Pancreas (tissue), 10 donors: Measurements from ENCODE around the gene UBAC1. TPM values are rescaled to one million over a fixed set of nuclear protein-coding genes. Genes with fewer than 3 reads are reported as not detected.
"Not testable (repeated sequence)": the region's sequence is repeated elsewhere in the genome, so short reads cannot be mapped to it uniquely, and the experiment has no call there.

Source experiments
- ATAC-seq, 4 donors: fragments of 200-7000 bp; cut with Tn5 transposase; one replicate each; pipeline versions ENCODE4 v1.8.0 to v1.9.1; 2020; ENCODE audit warnings: mild to moderate bottlenecking in 4 of 4, moderate library complexity in 4 of 4
- DNase-seq, 6 donors: peaks; one replicate each; pipeline ENCODE4 v3.0.0-alpha.2; 2020
- FAIRE-seq: peaks from 2 replicates; lab custom pipeline; 2012; peaks lifted over from hg19 to GRCh38; lab: Jason Lieb, UNC
- H3K27ac ChIP-seq, 4 donors: fragments of 200-600 bp; sonication (generic); 1 replicate in 3 of 4; 2 replicates in 1 of 4; pipeline versions ENCODE4 v1.5.0 to v1.8.0; 2020
- H3K27me3 ChIP-seq, 4 donors: fragments of 200-600 bp; one replicate each; pipeline ENCODE4 v1.8.0; 2021
- H3K36me3 ChIP-seq, 3 donors: fragments of 200-600 bp; sonication (generic) in 1 of 3; one replicate each; pipeline versions ENCODE4 v1.5.0 to v1.8.0; 2020 to 2021
- H3K4me1 ChIP-seq, 3 donors: fragments of 200-600 bp; one replicate each; pipeline ENCODE4 v1.8.0; 2021
- H3K4me3 ChIP-seq, 4 donors: fragments of 200-600 bp; sonication (generic) in 2 of 4; one replicate each; pipeline versions ENCODE4 v1.5.0 to v1.8.0; 2020 to 2021
- H3K9me3 ChIP-seq, 4 donors: fragments of 200-600 bp; one replicate each; pipeline ENCODE4 v1.8.0; 2021
- CTCF ChIP-seq, 4 donors: fragments of 200-600 bp; sonication (generic) in 3 of 4; IDR thresholded peaks; one replicate each; pipeline versions ENCODE4 v1.5.0 to v1.8.0; 2021; ENCODE audit warnings: antibody characterized with exemption in 4 of 4
- WGBS, 2 donors: extraction: QIAGEN DNeasy Blood & Tissue Kit; methylation state at CpG; one replicate each; pipeline ENCODE4 v1.1.7; 2013; 5-methylcytosine and 5-hydroxymethylcytosine counted together
- intact Hi-C, 3 donors: fragments of 100-400 bp; cut with DNase I; formaldehyde crosslinking; loops; one replicate each; pipeline versions ENCODE4 v1.11.1 to v1.14.2; 2022
- polyA plus RNA-seq, 2 donors: library from polyadenylated mRNA; stranded (reverse); fragments of 200-250 nt; gene quantifications; one replicate each; pipeline ENCODE4 v1.2.3, GENCODE V29; 2013
- total RNA-seq, 6 donors: library from RNA; stranded (reverse); fragmentation: NEBNext Ultra II Directional in 4 of 6; extraction: Animal tissue kit (Norgen Biotek cat#: 25700) in 4 of 6; gene quantifications; one replicate each; pipeline versions ENCODE4 v1.2.1 to v1.2.4, GENCODE V29; 2021 to 2023
- donor health status: healthy with polysubstance abuse.
- donor health status: DM: no; HTN: no; CAD: no; lungs with moderate emphysema.
- donor health status: DM: no; HTN: no; CAD: no.
- donor health status: control.
- donor health status: control.
- donor health status: Bipolar disorder and iron deficiency.
- donor health status: DM: yes; HTN: yes; CAD: no.
- donor health status: DM: no; HTN: no; CAD: no.
- donor health status: DM: no; HTN: no; CAD: no.
- donor health status: DM: yes; HTN: yes; CAD: no.

Gene UBAC1
- total and polyA plus RNA-seq, 8 donors: 9.8 to 33.7 (median 14.4) TPM

- Histone ChIP-seq H3K9me3 (no peaks in the 10 kb centered on the region), H3K36me3 (no peaks in the 10 kb centered on the region), H3K27me3 (no peaks in the 10 kb centered on the region), H3K4me1 (peaks cover 0 to 2% (median 0%) of the 10 kb centered on the region in 3 donors), H3K27ac (no peak overlapping the region), H3K4me3 (no peak overlapping the region)
- no peak for FAIRE-seq
- no peak for TF ChIP-seq CTCF (IDR thresholded peaks at IDR 0.05)
- 37 to 44% methylated on average over 5 of the region's 5 CpGs for WGBS, 2 donors
- no peak for DNase-seq
- ATAC-seq: no peak
- intact Hi-C loops: loop anchor here in 2 of 3 donors (2.0 to 5.0 kb wide), 2 partner anchors 154 to 155 kb away; no protein-coding TSS in a partner anchor
These were observed 6.9 kb upstream of the UBAC1 start for GRCh38 chr9:135968083-135968476.

- not testable (repeated sequence) for H3K9me3 ChIP-seq, H3K4me1 ChIP-seq, H3K27me3 ChIP-seq, FAIRE-seq, H3K36me3 ChIP-seq, ATAC-seq, H3K4me3 ChIP-seq, DNase-seq
- intact Hi-C loops: loop anchor here in 1 of 3 donors (5.0 kb wide), 1 partner anchor 155 kb away; no protein-coding TSS in a partner anchor
- WGBS, 2 donors: 43 to 49% methylated on average over 13 to 15 of the region's 16 CpGs
- peak overlapping the region in 1 of 4 donors; percentile 48 for H3K27ac ChIP-seq
These were observed 5.7 kb upstream of the UBAC1 start for GRCh38 chr9:135966916-135967260.

- peak in 1 of 6 donors; percentile 58 for DNase-seq
- no peak overlapping the region for H3K27ac ChIP-seq
- intact Hi-C loops: loop anchor here in 1 of 3 donors (5.0 kb wide), 1 partner anchor 157 kb away; no protein-coding TSS in a partner anchor
- H3K9me3 ChIP-seq: no peaks in the 10 kb centered on the region
- no peak overlapping the region for H3K4me3 ChIP-seq
- H3K36me3 ChIP-seq: no peaks in the 10 kb centered on the region
- no peak for FAIRE-seq
- H3K4me1 ChIP-seq: peaks cover 0 to 2% (median 0%) of the 10 kb centered on the region in 3 donors
- no peak for TF ChIP-seq CTCF (IDR thresholded peaks at IDR 0.05)
- 73 to 74% methylated on average over 11 of the region's 11 CpGs for WGBS, 2 donors
- ATAC-seq: no peak
- H3K27me3 ChIP-seq: no peaks in the 10 kb centered on the region
These were observed 4.1 kb upstream of the UBAC1 start for GRCh38 chr9:135965124-135965756.

GRCh38 chr9:135963938-135964337 is 2.8 kb upstream of the UBAC1 start:
- H3K9me3 ChIP-seq: no peaks in the 10 kb centered on the region
- H3K4me1 ChIP-seq: peaks cover 0 to 11% (median 0%) of the 10 kb centered on the region in 3 donors
- no peaks in the 10 kb centered on the region for H3K27me3 ChIP-seq
- no peak overlapping the region for H3K27ac ChIP-seq
- intact Hi-C loops: no loop called here
- TF ChIP-seq CTCF (IDR thresholded peaks at IDR 0.05): no peak
- WGBS, 2 donors: 28 to 36% methylated on average over 10 of the region's 10 CpGs
- no peak for FAIRE-seq
- no peak overlapping the region for H3K4me3 ChIP-seq
- peak in 4 of 6 donors; percentile 32 to 66 (median 48) for DNase-seq
- H3K36me3 ChIP-seq: no peaks in the 10 kb centered on the region
- ATAC-seq: peak in 1 of 4 donors; percentile 16

DNA sequence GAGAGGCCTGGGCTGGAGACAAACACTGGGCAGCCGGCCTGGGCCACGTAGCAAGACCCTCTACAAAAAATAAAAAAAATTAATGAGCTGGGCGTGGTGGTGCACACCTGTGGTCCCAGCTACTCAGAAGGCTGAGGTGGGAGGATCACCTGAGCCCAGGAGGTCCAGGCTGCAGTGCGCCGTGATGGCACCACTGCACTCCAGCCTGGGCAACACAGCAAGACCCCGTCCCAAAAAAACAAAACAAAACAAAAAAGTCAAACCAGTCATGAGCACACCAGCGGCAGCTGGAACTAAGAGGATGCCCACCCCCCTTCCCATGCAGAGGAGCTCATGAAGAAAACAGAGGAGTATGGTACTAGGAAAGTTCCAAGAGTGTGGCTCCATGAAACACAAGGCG is 2.2 kb upstream of the UBAC1 start:
- TF ChIP-seq CTCF (IDR thresholded peaks at IDR 0.05): no peak
- ATAC-seq: no peak

More for the DNA sequence above, 2.2 kb upstream of the UBAC1 start:
- FAIRE-seq: no peak
- intact Hi-C loops: no loop called here
- no peaks in the 10 kb centered on the region for H3K36me3 ChIP-seq
- peaks cover 0 to 11% (median 0%) of the 10 kb centered on the region in 3 donors for H3K4me1 ChIP-seq
- WGBS, 2 donors: 82 to 89% methylated on average over 8 of the region's 8 CpGs
- H3K27me3 ChIP-seq: no peaks in the 10 kb centered on the region
- DNase-seq: no peak
- H3K27ac ChIP-seq: no peak overlapping the region
- H3K4me3 ChIP-seq: no peak overlapping the region
- no peaks in the 10 kb centered on the region for H3K9me3 ChIP-seq
